ENCODE results near the gene TOGARAM1.
A peak's percentile ranks its signal among the peaks of the same experiment; 100 is the strongest.

The TOGARAM1 gene

GRCh38 chr14:44961554-44962333, at the start of gene TOGARAM1, which contains the start of gene KLHL28:
TSS of gene TOGARAM1 (plus strand) at chr14:44962190. CDS start at chr14:44962422, 232 bp downstream.
TSS of gene KLHL28 (minus strand) at chr14:44961947. CDS start at chr14:44945928, 16,019 bp downstream.
- no peak for TF ChIP-seq CTCF (conservative IDR thresholded peaks at IDR 0.05; ENCODE audit: low read depth, low read length)
- peak; percentile 100 for DNase-seq (ENCODE audit: low read depth)
- H3K4me3 ChIP-seq (ENCODE audit: low read length), result peak within 1 kb of the TSS; percentile 74

GRCh38 chr14:44914849-44915248, 47.1 kb upstream of the TOGARAM1 start:
- no peak for DNase-seq (ENCODE audit: low read depth)
- H3K4me3 ChIP-seq (ENCODE audit: low read length), result no peak overlapping the region
- no peak for TF ChIP-seq CTCF (conservative IDR thresholded peaks at IDR 0.05; ENCODE audit: low read depth, low read length)

- no peak for TF ChIP-seq CTCF (conservative IDR thresholded peaks at IDR 0.05; ENCODE audit: low read depth, low read length)
- DNase-seq (ENCODE audit: low read depth), result no peak
- no peak overlapping the region for H3K4me3 ChIP-seq (ENCODE audit: low read length)
Measured at GRCh38 chr14:44928793-44929192, 33.2 kb upstream of the TOGARAM1 start.

GRCh38 chr14:44935155-44935554, 26.8 kb upstream of the TOGARAM1 start:
- no peak overlapping the region for H3K4me3 ChIP-seq (ENCODE audit: low read length)
- DNase-seq (ENCODE audit: low read depth), result no peak
- TF ChIP-seq CTCF (conservative IDR thresholded peaks at IDR 0.05; ENCODE audit: low read depth, low read length), result no peak

GRCh38 chr14:44937547-44937946, 24.4 kb upstream of the TOGARAM1 start:
- TF ChIP-seq CTCF (conservative IDR thresholded peaks at IDR 0.05; ENCODE audit: low read depth, low read length), result no peak
- H3K4me3 ChIP-seq (ENCODE audit: low read length), result no peak overlapping the region
- DNase-seq (ENCODE audit: low read depth), result no peak

GRCh38 chr14:44940211-44940610, 21.8 kb upstream of the TOGARAM1 start:
- DNase-seq (ENCODE audit: low read depth), result no peak
- no peak for TF ChIP-seq CTCF (conservative IDR thresholded peaks at IDR 0.05; ENCODE audit: low read depth, low read length)
- no peak overlapping the region for H3K4me3 ChIP-seq (ENCODE audit: low read length)

GRCh38 chr14:44940944-44941343, 21.0 kb upstream of the TOGARAM1 start:
- TF ChIP-seq CTCF (conservative IDR thresholded peaks at IDR 0.05; ENCODE audit: low read depth, low read length), result no peak
- no peak overlapping the region for H3K4me3 ChIP-seq (ENCODE audit: low read length)
- DNase-seq (ENCODE audit: low read depth), result no peak

Data from retinal pigment epithelial cell (primary cell).